GM18526 (cell line): ENCODE data around the gene FCRL6.

Experiments
- POLR2A ChIP-seq: IDR thresholded peaks from 3 replicates; pipeline ENCODE4 v1.6.1; 2011; ENCODE audit not compliant: insufficient read length; ENCODE audit errors: extremely low read depth

The FCRL6 gene

GRCh38 chr1:159826441-159827101 lies 24.4 kb downstream of the FCRL6 start, which contains the start of gene SLAMF8:
SLAMF8 (plus strand) TSS chr1:159826873; CDS start chr1:159826899, 26 bp downstream.
- no peak for TF ChIP-seq POLR2A

- TF ChIP-seq POLR2A = no peak
Measured at GRCh38 chr1:159827102-159827490, 24.9 kb downstream of the FCRL6 start.

GRCh38 chr1:159827549-159827948 lies 25.4 kb downstream of the FCRL6 start:
- no peak for TF ChIP-seq POLR2A

DNA sequence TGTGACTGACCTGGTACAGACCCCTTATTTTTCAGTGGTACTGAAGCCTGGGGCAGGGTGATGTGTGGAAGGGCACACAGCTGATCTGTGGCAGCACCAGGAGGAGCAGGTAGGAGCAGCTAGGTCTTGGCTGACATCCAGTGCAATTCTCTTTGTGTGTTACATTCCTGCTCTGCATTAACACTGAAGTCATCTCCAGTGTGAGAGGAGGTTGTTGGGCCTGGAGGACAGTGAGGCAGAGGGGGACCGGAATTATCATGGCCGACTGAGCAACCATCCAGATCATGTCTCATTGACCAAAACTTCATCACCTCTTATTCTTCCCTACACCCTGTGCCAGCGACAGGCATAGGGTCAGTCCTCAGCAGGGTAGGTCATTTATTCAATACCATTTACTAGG lies 26.0 kb downstream of the FCRL6 start:
- TF ChIP-seq POLR2A = no peak

DNA sequence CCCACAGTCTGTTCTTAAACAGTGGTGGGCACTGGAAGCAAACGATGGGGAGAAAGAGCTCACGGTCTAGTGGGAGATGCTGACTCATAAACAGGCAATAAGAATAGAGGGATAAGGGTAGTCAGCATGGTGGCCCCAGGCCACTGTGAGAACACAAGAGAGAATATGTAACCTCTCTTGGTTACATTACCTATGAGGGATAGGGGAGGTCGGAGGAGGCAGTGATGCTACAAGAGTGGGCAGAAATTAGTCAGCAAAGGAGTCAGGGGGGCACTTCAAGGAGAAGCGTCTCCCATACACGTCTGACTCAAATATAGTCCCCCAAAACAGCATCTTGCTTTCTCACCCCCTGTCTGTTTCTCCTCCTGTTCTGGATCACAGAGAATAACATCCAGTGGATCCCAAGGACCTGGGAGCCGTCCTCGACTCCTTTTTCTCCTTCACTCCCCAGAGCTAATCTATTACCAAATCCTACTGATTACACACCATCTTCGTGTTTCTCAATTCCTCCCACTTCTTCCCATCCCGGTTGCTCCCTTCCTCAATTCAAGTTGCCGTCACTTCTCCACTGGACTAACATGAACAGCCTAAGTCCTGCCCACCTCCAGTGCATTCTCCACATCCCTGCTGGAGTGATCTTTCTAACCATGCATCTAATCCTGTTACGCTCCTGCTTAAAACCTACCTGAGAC lies 26.6 kb downstream of the FCRL6 start:
- no peak for TF ChIP-seq POLR2A

GRCh38 chr1:159829273-159829634 lies 27.1 kb downstream of the FCRL6 start:
- no peak for TF ChIP-seq POLR2A

DNA sequence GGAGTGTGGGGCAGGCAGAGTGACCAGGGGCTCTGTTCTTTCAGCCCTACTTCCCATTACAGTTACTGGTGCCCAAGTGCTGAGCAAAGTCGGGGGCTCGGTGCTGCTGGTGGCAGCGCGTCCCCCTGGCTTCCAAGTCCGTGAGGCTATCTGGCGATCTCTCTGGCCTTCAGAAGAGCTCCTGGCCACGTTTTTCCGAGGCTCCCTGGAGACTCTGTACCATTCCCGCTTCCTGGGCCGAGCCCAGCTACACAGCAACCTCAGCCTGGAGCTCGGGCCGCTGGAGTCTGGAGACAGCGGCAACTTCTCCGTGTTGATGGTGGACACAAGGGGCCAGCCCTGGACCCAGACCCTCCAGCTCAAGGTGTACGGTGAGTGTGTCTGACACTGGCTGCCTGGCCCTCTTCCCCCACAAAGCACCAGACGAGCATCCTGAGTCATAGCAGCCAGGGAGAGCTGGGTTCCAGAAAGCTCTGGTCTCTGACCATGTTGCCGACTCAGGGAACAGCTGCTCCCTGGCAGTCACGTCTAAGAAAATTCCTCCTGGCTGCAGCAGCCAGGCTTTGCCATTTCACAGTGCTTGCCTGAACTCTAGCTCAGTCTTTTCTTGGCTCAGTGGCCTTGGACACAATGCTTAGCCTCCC lies 27.8 kb downstream of the FCRL6 start:
- no peak for TF ChIP-seq POLR2A

DNA sequence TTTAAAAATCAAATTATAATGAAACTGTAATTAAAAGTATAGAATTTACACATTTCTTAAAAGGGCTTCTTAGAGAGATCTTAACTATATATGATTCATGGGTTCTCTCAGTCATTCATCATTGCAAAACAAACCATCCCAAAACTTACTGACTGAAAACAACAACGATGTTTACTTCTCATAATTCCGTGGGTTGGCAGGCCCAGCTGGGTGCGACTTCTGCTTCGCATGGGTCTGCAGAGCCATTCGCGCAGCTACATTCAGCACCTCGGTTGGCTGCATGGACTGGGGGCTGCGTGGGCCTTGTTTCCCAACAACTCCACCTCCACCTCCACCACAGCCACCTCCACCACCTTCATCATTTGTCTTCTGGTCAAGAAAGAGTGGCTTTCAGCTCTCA lies 28.6 kb downstream of the FCRL6 start:
- no peak for TF ChIP-seq POLR2A

- no peak for TF ChIP-seq POLR2A
Measured at GRCh38 chr1:159831412-159832141, 29.4 kb downstream of the FCRL6 start.

DNA sequence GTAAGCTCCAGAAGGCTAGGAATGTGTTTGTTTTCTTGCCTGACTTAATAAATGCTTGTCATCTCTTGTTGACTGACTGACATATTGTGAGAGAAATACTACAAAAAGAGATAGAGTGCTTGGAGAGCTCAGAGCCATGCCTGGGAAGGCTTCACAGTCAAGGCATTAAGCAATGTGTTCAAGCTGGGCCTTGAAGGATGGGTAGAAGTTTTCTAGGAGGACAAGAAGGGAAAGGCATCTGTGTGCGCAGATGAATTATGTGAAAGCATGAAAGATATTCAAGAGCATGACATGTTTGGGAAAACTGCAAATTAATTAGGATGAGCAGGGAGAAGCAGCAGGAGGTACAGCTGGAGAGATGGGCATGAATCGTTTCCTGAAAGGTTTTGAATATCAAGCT lies 30.1 kb downstream of the FCRL6 start:
- TF ChIP-seq POLR2A = no peak

DNA sequence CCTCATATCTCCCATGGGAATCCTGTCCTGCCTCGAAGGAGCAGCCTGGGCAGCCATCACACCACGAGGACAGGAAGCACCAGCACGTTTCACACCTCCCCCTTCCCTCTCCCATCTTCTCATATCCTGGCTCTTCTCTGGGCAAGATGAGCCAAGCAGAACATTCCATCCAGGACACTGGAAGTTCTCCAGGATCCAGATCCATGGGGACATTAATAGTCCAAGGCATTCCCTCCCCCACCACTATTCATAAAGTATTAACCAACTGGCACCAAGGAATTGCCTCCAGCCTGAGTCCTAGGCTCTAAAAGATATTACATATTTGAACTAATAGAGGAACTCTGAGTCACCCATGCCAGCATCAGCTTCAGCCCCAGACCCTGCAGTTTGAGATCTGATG lies 33.2 kb downstream of the FCRL6 start:
- TF ChIP-seq POLR2A = no peak

DNA sequence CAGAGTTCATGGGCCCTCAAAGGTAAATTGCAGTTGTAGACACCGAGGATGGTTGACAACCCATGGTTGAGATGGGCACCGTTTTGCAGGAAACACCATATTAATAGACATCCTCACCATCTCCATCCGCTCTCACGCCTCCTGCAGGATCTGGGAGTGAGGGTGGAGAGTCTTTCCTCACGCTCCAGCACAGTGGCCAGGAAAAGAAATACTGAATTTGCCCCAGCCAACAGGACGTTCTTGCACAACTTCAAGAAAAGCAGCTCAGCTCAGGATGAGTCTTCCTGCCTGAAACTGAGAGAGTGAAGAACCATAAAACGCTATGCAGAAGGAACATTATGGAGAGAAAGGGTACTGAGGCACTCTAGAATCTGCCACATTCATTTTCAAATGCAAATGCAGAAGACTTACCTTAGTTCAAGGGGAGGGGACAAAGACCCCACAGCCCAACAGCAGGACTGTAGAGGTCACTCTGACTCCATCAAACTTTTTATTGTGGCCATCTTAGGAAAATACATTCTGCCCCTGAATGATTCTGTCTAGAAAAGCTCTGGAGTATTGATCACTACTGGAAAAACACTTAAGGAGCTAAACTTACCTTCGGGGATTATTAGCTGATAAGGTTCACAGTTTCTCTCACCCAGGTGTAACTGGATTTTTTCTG lies 33.8 kb downstream of the FCRL6 start:
- TF ChIP-seq POLR2A = no peak

- TF ChIP-seq POLR2A = no peak
Measured at GRCh38 chr1:159838715-159839114, 36.6 kb downstream of the FCRL6 start.

DNA sequence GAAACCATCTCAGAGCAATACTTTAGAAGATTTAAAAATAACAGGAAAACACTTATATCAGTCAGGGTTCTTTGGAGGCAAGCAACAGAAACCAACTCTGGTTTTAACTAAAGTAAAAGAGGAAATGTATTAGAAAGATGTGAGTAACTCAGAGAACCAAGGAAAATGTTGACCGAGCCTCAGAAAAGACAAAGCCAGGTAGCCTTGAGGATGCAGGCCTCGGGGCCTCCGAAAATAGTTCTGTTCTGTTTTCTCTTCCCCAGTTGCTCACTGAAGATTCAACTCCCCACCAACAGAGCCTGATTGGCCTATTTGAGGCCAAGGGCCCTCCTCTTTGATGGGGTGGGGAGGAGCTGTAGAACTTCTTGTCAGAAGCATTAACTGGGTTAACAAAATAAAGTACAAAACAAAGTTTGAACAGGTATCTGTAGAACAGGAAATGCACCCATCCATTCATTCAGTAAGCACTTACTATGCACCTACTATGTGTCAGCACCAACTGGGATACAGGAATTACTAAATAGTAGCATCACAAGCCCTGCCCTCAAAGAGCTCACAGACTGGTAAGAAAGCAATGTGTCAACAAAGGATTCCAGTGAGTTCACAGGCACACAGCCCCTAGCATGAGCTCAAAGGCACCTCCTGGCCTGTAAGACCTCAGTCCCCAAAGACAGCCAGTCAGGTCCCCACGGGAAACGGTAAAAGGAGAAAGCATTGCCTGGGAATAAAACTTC lies 37.1 kb downstream of the FCRL6 start:
- no peak for TF ChIP-seq POLR2A

DNA sequence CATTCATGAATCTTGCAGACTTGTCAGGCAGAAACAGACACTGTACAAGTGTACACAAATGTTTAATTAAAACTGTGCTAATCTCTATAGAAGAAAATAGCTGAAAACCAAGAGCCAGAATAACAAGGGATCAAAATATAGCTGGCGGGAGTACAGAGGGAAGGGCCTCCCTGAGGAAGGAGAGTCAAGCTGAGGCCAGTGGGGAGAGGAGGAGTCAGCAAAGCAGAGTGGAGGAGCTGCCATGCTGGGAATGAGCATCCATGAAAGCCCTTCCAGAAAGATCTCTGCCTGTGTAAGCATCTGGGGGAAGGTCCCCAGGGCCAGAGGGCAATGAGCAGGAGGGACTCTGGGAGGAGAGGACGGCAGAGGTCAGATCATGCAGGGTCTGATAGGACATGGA lies 39.6 kb downstream of the FCRL6 start:
- TF ChIP-seq POLR2A = no peak

- no peak for TF ChIP-seq POLR2A
Measured at GRCh38 chr1:159843459-159843858, 41.3 kb downstream of the FCRL6 start.
